ENCODE measurements around the gene EML6. TPM values are rescaled to one million over a fixed set of nuclear protein-coding genes. Genes with fewer than 3 reads are reported as not detected.

Gene EML6
- total and polyA plus RNA-seq, 4 donors, result 0.95 to 2.7 (median 2.6) TPM; not detected in 1

DNA sequence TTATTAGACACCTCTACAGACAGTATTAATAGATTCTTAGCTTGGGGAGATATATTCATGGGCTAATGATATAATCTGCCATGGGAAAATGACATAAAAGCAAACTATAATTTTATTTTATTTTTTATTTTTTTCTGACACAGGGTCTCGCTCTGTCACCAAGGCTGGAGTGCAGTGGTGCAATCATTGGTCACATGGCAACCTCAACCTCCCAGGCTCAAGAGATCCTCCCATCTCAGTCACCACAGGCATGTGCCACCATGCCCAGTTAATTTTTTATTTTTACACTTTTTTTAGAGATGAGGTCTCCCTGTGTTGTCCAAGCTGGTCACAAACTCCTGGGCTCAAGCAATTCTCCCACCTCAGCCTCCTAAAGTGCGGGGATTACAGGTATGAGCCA lies 287.5 kb downstream of the EML6 start:
- Histone ChIP-seq H3K9me3 (ENCODE audit: control insufficient read depth, low read length) (no peaks in the 10 kb centered on the region), H3K4me1 (ENCODE audit: control insufficient read depth in 1 of 2, insufficient read depth in 2 of 2, low read length in 2 of 2) (peaks cover 6 to 7% of the 10 kb centered on the region in 2 donors), H3K27ac (ENCODE audit: low read depth in 1 of 2, low read length in 2 of 2) (no peak overlapping the region), H3K27me3 (ENCODE audit: control insufficient read depth in 1 of 2, insufficient read depth in 2 of 2, low read length in 1 of 2) (no peaks in the 10 kb centered on the region), H3K36me3 (ENCODE audit: control insufficient read depth in 1 of 2, insufficient read depth in 2 of 2, low read length in 1 of 2) (no peaks in the 10 kb centered on the region), H3K4me3 (ENCODE audit: low read length in 2 of 2) (no peak overlapping the region)
- peak in 1 of 2 donors; percentile 57 for DNase-seq
- intact Hi-C loops (cut with DNase I), result loop anchor here (10.0 kb wide), 2 partner anchors 106 to 154 kb away; no protein-coding TSS in a partner anchor
- WGBS, 2 donors, result 71 to 87% methylated on average over 2 of the region's 2 CpGs
- no peak for ATAC-seq (ENCODE audit: low FRiP score)

GRCh38 chr2:55011831-55012671 lies 288.6 kb downstream of the EML6 start:
- WGBS, 2 donors, result 13 to 15% methylated on average over 6 of the region's 6 CpGs
- H3K4me1 ChIP-seq (ENCODE audit: control insufficient read depth in 1 of 2, insufficient read depth in 2 of 2, low read length in 2 of 2), result peaks cover 5 to 7% of the 10 kb centered on the region in 2 donors

DNA sequence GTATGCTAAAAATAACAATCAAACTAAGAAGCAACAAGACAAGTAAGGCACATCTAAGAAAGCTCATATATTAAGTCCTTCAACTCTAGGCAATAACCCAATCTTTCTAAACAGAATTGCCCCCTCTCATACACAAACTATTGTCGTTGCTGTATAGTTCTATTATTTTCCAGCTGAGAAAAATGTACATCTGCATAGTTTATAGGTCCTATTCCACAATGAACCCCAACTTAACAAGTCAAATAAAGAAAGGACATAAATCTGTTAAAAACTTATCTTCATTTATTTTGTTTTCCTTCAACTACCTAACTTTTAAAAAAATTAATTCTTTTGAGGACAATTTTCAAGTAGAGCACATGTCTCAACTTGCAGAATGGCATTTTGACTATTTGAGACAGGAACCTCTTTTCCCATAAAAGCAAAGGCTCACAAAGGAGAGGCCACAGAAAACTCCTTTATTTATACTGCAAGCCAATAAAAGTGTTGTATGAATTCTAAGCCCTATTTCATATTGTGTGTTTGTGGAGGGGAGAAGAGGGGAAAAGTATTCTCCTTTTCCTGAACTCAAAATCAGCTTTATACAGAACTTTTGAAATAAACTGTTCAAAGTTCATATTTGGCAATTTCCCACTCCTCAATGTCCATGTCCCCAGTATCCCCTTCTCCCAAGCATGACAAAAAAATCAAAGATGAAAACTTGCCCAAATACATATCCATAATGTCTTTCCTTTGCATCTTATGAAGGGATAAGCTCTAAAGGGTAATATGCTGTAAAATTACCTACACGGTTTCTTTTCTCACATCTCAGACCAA lies 289.4 kb downstream of the EML6 start:
- Histone ChIP-seq H3K9me3 (ENCODE audit: control insufficient read depth, low read length) (no peaks in the 10 kb centered on the region), H3K27ac (ENCODE audit: low read depth in 1 of 2, low read length in 2 of 2) (no peak overlapping the region), H3K36me3 (ENCODE audit: control insufficient read depth in 1 of 2, insufficient read depth in 2 of 2, low read length in 1 of 2) (no peaks in the 10 kb centered on the region), H3K4me3 (ENCODE audit: low read length in 2 of 2) (no peak overlapping the region), H3K4me1 (ENCODE audit: control insufficient read depth in 1 of 2, insufficient read depth in 2 of 2, low read length in 2 of 2) (peaks cover 0 to 7% of the 10 kb centered on the region in 2 donors), H3K27me3 (ENCODE audit: control insufficient read depth in 1 of 2, insufficient read depth in 2 of 2, low read length in 1 of 2) (no peaks in the 10 kb centered on the region)
- ATAC-seq (ENCODE audit: low FRiP score), result no peak
- intact Hi-C loops (cut with DNase I), result loop anchor here (10.0 kb wide), 2 partner anchors 108 to 152 kb away; no protein-coding TSS in a partner anchor
- DNase-seq, result no peak
- 36 to 39% methylated on average over 2 of the region's 2 CpGs for WGBS, 2 donors

More at GRCh38 chr2:55011831-55012671, 288.6 kb downstream of the EML6 start:
- Histone ChIP-seq H3K9me3 (ENCODE audit: control insufficient read depth, low read length) (no peaks in the 10 kb centered on the region), H3K36me3 (ENCODE audit: control insufficient read depth in 1 of 2, insufficient read depth in 2 of 2, low read length in 1 of 2) (no peaks in the 10 kb centered on the region), H3K27me3 (ENCODE audit: control insufficient read depth in 1 of 2, insufficient read depth in 2 of 2, low read length in 1 of 2) (no peaks in the 10 kb centered on the region), H3K27ac (ENCODE audit: low read depth in 1 of 2, low read length in 2 of 2) (no peak overlapping the region), H3K4me3 (ENCODE audit: low read length in 2 of 2) (peak overlapping the region; percentile 8 to 10)
- intact Hi-C loops (cut with DNase I), result loop anchor here (10.0 kb wide), 2 partner anchors 107 to 153 kb away; no protein-coding TSS in a partner anchor
- DNase-seq (no peak), ATAC-seq (ENCODE audit: low FRiP score) (no peak)

GRCh38 chr2:55013936-55014335 lies 290.5 kb downstream of the EML6 start:
- intact Hi-C loops (cut with DNase I), result loop anchor here (2.0 to 10.0 kb wide), 3 partner anchors 109 to 155 kb away; no protein-coding TSS in a partner anchor
- peaks cover 0 to 7% of the 10 kb centered on the region in 2 donors for H3K4me1 ChIP-seq (ENCODE audit: control insufficient read depth in 1 of 2, insufficient read depth in 2 of 2, low read length in 2 of 2)
- ATAC-seq (ENCODE audit: low FRiP score), result no peak
- H3K4me3 ChIP-seq (ENCODE audit: low read length in 2 of 2), result no peak overlapping the region
- H3K9me3 ChIP-seq (ENCODE audit: control insufficient read depth, low read length), result no peaks in the 10 kb centered on the region
- H3K27ac ChIP-seq (ENCODE audit: low read depth in 1 of 2, low read length in 2 of 2), result no peak overlapping the region
- no peaks in the 10 kb centered on the region for H3K27me3 ChIP-seq (ENCODE audit: control insufficient read depth in 1 of 2, insufficient read depth in 2 of 2, low read length in 1 of 2)
- 9 to 11% methylated on average over 1 of the region's 1 CpG for WGBS, 2 donors
- no peaks in the 10 kb centered on the region for H3K36me3 ChIP-seq (ENCODE audit: control insufficient read depth in 1 of 2, insufficient read depth in 2 of 2, low read length in 1 of 2)
- no peak for DNase-seq

- H3K36me3 ChIP-seq (ENCODE audit: control insufficient read depth in 1 of 2, insufficient read depth in 2 of 2, low read length in 1 of 2), result no peaks in the 10 kb centered on the region
- ATAC-seq (ENCODE audit: low FRiP score), result peak; percentile 89
- H3K9me3 ChIP-seq (ENCODE audit: control insufficient read depth, low read length), result no peaks in the 10 kb centered on the region
- 37 to 44% methylated on average over 6 of the region's 6 CpGs for WGBS, 2 donors
- H3K4me1 ChIP-seq (ENCODE audit: control insufficient read depth in 1 of 2, insufficient read depth in 2 of 2, low read length in 2 of 2), result peaks cover 0 to 4% of the 10 kb centered on the region in 2 donors
- no peak for DNase-seq
- no peak overlapping the region for H3K4me3 ChIP-seq (ENCODE audit: low read length in 2 of 2)
- no peak overlapping the region for H3K27ac ChIP-seq (ENCODE audit: low read depth in 1 of 2, low read length in 2 of 2)
- intact Hi-C loops (cut with DNase I), result loop anchor here (2.0 to 10.0 kb wide), 4 partner anchors 38 to 154 kb away; no protein-coding TSS in a partner anchor
- no peaks in the 10 kb centered on the region for H3K27me3 ChIP-seq (ENCODE audit: control insufficient read depth in 1 of 2, insufficient read depth in 2 of 2, low read length in 1 of 2)
Measured at GRCh38 chr2:55014962-55015939, 291.8 kb downstream of the EML6 start.

DNA sequence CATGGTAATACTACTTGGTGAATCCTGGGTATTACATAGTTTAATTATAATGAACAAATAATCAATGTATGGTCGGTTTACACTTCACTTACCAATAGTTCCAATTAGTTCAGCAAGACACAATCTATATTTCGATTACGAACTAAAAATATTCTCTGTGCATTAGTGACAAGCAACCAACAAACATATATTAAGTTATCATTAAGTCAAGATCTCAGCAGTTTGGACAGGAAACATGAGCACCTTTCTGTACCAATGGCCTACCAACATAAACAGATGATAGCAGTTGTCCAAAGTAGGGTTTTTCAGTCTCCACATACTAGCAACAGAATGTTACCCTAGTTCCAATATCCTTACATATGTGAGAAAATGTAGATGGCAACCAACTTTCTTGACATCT lies 294.0 kb downstream of the EML6 start:
- H3K27me3 ChIP-seq (ENCODE audit: control insufficient read depth in 1 of 2, insufficient read depth in 2 of 2, low read length in 1 of 2), result no peaks in the 10 kb centered on the region
- no peak overlapping the region for H3K27ac ChIP-seq (ENCODE audit: low read depth in 1 of 2, low read length in 2 of 2)
- 92 to 98% methylated on average over 3 of the region's 3 CpGs for WGBS, 2 donors
- H3K4me1 ChIP-seq (ENCODE audit: control insufficient read depth in 1 of 2, insufficient read depth in 2 of 2, low read length in 2 of 2), result peaks cover 2 to 3% of the 10 kb centered on the region in 2 donors
- no peaks in the 10 kb centered on the region for H3K9me3 ChIP-seq (ENCODE audit: control insufficient read depth, low read length)
- DNase-seq (no peak), ATAC-seq (ENCODE audit: low FRiP score) (no peak)
- intact Hi-C loops (cut with DNase I), result loop anchor here (5.0 to 10.0 kb wide), 3 partner anchors 40 to 147 kb away; no protein-coding TSS in a partner anchor
- H3K36me3 ChIP-seq (ENCODE audit: control insufficient read depth in 1 of 2, insufficient read depth in 2 of 2, low read length in 1 of 2), result no peaks in the 10 kb centered on the region
- no peak overlapping the region for H3K4me3 ChIP-seq (ENCODE audit: low read length in 2 of 2)

DNA sequence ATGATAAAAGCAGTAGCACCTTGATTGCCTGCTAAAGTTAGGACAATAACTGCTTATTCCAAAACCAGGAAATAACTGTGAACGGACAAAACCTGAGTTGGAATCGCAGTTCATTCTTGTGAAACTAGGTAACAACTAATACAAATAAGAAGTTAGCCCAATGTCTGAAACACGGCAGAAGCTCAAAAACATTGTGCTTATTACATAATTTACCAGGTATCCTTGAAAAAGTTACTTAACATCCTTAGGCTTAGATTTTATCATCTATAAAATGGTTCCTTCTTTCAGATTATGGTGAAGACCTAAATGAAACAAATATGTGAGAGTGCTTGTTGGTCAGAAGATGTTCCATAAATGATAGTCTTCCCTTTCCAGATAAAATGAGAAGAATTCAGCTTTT lies 294.4 kb downstream of the EML6 start:
- Histone ChIP-seq H3K4me3 (ENCODE audit: low read length in 2 of 2) (no peak overlapping the region), H3K4me1 (ENCODE audit: control insufficient read depth in 1 of 2, insufficient read depth in 2 of 2, low read length in 2 of 2) (peaks cover 2 to 6% of the 10 kb centered on the region in 2 donors), H3K9me3 (ENCODE audit: control insufficient read depth, low read length) (no peaks in the 10 kb centered on the region), H3K27ac (ENCODE audit: low read depth in 1 of 2, low read length in 2 of 2) (no peak overlapping the region), H3K36me3 (ENCODE audit: control insufficient read depth in 1 of 2, insufficient read depth in 2 of 2, low read length in 1 of 2) (no peaks in the 10 kb centered on the region), H3K27me3 (ENCODE audit: control insufficient read depth in 1 of 2, insufficient read depth in 2 of 2, low read length in 1 of 2) (no peaks in the 10 kb centered on the region)
- ATAC-seq (ENCODE audit: low FRiP score) (no peak), DNase-seq (no peak)
- 62% methylated on average over 3 of the region's 3 CpGs for WGBS, 2 donors
- intact Hi-C loops (cut with DNase I), result loop anchor here (5.0 to 10.0 kb wide), 3 partner anchors 41 to 147 kb away; no protein-coding TSS in a partner anchor

Measured in aorta (tissue), 5 donors.